Measurements from ENCODE around the gene ZNF431. TPM values are rescaled to one million over a fixed set of nuclear protein-coding genes. Genes with fewer than 3 reads are reported as not detected.
"Not testable (repeated sequence)": the region's sequence is repeated elsewhere in the genome, so short reads cannot be mapped to it uniquely, and the experiment has no call there.

Gene ZNF431
- total and polyA plus RNA-seq, 2 donors (not counting 3 experiments of a cell fraction or from before 2014, with no cell fraction given): 3.5 to 12.0 TPM

DNA sequence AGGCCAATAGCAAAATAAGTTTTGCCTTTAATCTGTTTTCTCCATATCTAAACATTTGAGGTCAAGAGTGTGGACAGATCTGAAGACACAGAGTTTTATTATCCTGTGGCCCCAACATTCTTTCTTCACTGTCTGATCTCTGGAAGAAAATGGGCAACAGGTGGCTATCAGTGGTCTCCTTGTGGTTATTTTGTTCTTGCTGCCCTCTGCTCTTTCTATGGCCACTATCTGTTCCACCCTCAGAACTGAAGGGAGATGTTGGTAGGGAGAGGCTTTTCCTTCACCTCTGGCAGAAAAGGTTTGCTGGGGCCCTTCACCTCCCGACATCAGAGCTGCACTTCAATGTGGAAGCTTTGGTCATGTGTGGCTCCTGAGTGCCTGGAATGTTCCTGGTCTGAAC lies 834 bp upstream of the ZNF431 start:
- FAIRE-seq; H3K9me3 ChIP-seq (replicated peaks; ENCODE audit: control insufficient read depth, insufficient read depth, low read length); dilution Hi-C loops (cut with MboI; ENCODE audit: extremely low pct_ligation_motif_present, low sequenced_read_pairs); POLR2A ChIA-PET; H3K9ac ChIP-seq (replicated peaks; ENCODE audit: extremely low read depth, insufficient read depth, low read length); DNase-seq (ENCODE audit: low read depth, low spot score); H4K20me1 ChIP-seq (replicated peaks; ENCODE audit: control insufficient read depth, extremely low read depth, insufficient read depth, low read length); H3K9me1 ChIP-seq (replicated peaks; ENCODE audit: control insufficient read depth, extremely low read depth, insufficient read depth, low read length); H3K36me3 ChIP-seq (ENCODE audit: control insufficient read depth in 2 of 2, extremely low read depth in 1 of 2, insufficient read depth in 2 of 2, low read length in 2 of 2); H3K27me3 ChIP-seq (ENCODE audit: control insufficient read depth in 2 of 2, insufficient read depth in 2 of 2, low read length in 2 of 2); H3K4me3 ChIP-seq (replicated peaks in 1 of 3; ENCODE audit: insufficient read depth in 1 of 3, low read depth in 1 of 3, low read length in 3 of 3); H3K4me2 ChIP-seq (ENCODE audit: insufficient read depth, low read length); H3K27ac ChIP-seq (ENCODE audit: insufficient read depth, low read depth, low read length); H3K4me1 ChIP-seq (ENCODE audit: control insufficient read depth, extremely low read depth, insufficient read depth, low read length); BruUV-seq (replicated peaks): not testable (repeated sequence)
- intact Hi-C loops (cut with micrococcal nuclease): loop anchor here (1.0 to 10.0 kb wide), 4 partner anchors 184 to 626 kb away; partner anchors contain the start of genes ZNF100, ZNF493, ZNF708 and ZNF85
- Histone ChIP-seq H3K79me2 (ENCODE audit: control insufficient read depth, insufficient read depth, low read length) (peaks cover 13% of the 10 kb centered on the region), H2AFZ (ENCODE audit: low read depth, low read length) (peak overlapping the region; percentile 24)
- CTCF ChIA-PET: interaction anchor here (1.1 kb wide), 1 partner anchor 9 kb away, joined by 3 read pairs; no protein-coding TSS in a partner anchor

DNA sequence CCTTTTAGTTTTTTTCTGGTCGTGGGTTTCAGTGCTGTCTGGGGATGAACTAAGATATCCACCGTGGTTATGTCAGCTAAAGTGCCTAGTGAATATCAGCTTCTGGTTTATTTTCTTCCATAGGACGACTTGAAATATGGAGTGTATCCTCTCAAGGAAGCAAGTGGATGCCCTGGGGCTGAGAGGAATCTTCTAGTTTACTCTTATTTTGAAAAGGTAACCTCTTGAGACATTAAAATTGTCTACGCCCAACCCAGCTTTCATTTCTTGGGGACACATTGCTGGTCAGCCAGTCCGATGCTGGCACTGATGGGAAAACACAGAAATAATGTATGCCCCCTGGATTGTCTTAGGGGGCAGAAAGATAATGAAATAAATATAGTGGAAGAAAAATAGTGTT lies 1.6 kb downstream of the ZNF431 start:
- no peak for DNase-seq (ENCODE audit: low read depth, low spot score)
- Histone ChIP-seq H3K27ac (ENCODE audit: insufficient read depth, low read depth, low read length) (no peak overlapping the region), H2AFZ (ENCODE audit: low read depth, low read length) (no peak overlapping the region), H3K9ac (replicated peaks; ENCODE audit: extremely low read depth, insufficient read depth, low read length) (no peak overlapping the region), H3K27me3 (ENCODE audit: control insufficient read depth in 2 of 2, insufficient read depth in 2 of 2, low read length in 2 of 2) (no peaks in the 10 kb centered on the region), H3K9me3 (replicated peaks; ENCODE audit: control insufficient read depth, insufficient read depth, low read length) (no peaks in the 10 kb centered on the region), H4K20me1 (replicated peaks; ENCODE audit: control insufficient read depth, extremely low read depth, insufficient read depth, low read length) (no peaks in the 10 kb centered on the region), H3K4me2 (ENCODE audit: insufficient read depth, low read length) (peak overlapping the region; percentile 94), H3K36me3 (ENCODE audit: control insufficient read depth in 2 of 2, extremely low read depth in 1 of 2, insufficient read depth in 2 of 2, low read length in 2 of 2) (peaks cover 0 to 2% of the 10 kb centered on the region in 2 experiments), H3K4me1 (ENCODE audit: control insufficient read depth, extremely low read depth, insufficient read depth, low read length) (peaks cover 5% of the 10 kb centered on the region), H3K4me3 (replicated peaks in 1 of 3; ENCODE audit: insufficient read depth in 1 of 3, low read depth in 1 of 3, low read length in 3 of 3) (no peak overlapping the region), H3K9me1 (replicated peaks; ENCODE audit: control insufficient read depth, extremely low read depth, insufficient read depth, low read length) (no peaks in the 10 kb centered on the region), H3K79me2 (ENCODE audit: control insufficient read depth, insufficient read depth, low read length) (peaks cover 13% of the 10 kb centered on the region)
- intact Hi-C loops (cut with micrococcal nuclease) (loop anchor here (2.0 to 10.0 kb wide), 4 partner anchors 123 to 624 kb away; partner anchors contain the start of genes ZNF100, ZNF430, ZNF493 and ZNF708), dilution Hi-C loops (cut with MboI; ENCODE audit: extremely low pct_ligation_motif_present, low sequenced_read_pairs) (no loop called here)
- ChIA-PET POLR2A (no interaction called here), CTCF (no interaction called here)
- no peak for TF ChIP-seq POLR2AphosphoS5 (IDR thresholded peaks at IDR 0.05; ENCODE audit: insufficient read depth, low read depth, low read length)
- TF ChIP-seq EZH2 (IDR thresholded peaks at IDR 0.05; ENCODE audit: borderline replicate concordance, low read depth, low read length, severe bottlenecking): no peak
- TF ChIP-seq FOS (IDR thresholded peaks at IDR 0.05; ENCODE audit: borderline replicate concordance, insufficient read depth, low read length): no peak
- TF ChIP-seq, protein P1, sequence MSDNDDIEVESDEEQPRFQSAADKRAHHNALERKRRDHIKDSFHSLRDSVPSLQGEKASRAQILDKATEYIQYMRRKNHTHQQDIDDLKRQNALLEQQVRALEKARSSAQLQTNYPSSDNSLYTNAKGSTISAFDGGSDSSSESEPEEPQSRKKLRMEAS (IDR thresholded peaks at IDR 0.05; ENCODE audit: insufficient read depth, insufficient read length): no peak
- no peak for TF ChIP-seq MYC (IDR thresholded peaks at IDR 0.05; ENCODE audit: low read depth, low read length)
- no peak for TF ChIP-seq JUN (IDR thresholded peaks at IDR 0.05; ENCODE audit: borderline replicate concordance, insufficient read depth, insufficient read length, low read depth)
- no peak for TF ChIP-seq POLR2A (IDR thresholded peaks at IDR 0.05; ENCODE audit: low read depth, low read length)
- TF ChIP-seq, protein P2, sequence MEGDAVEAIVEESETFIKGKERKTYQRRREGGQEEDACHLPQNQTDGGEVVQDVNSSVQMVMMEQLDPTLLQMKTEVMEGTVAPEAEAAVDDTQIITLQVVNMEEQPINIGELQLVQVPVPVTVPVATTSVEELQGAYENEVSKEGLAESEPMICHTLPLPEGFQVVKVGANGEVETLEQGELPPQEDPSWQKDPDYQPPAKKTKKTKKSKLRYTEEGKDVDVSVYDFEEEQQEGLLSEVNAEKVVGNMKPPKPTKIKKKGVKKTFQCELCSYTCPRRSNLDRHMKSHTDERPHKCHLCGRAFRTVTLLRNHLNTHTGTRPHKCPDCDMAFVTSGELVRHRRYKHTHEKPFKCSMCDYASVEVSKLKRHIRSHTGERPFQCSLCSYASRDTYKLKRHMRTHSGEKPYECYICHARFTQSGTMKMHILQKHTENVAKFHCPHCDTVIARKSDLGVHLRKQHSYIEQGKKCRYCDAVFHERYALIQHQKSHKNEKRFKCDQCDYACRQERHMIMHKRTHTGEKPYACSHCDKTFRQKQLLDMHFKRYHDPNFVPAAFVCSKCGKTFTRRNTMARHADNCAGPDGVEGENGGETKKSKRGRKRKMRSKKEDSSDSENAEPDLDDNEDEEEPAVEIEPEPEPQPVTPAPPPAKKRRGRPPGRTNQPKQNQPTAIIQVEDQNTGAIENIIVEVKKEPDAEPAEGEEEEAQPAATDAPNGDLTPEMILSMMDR (IDR thresholded peaks at IDR 0.05; ENCODE audit: extremely low read depth in 1 of 2, insufficient read depth in 1 of 2, low read depth in 1 of 2, low read length in 2 of 2): no peak
- TF ChIP-seq GATA2 (IDR thresholded peaks at IDR 0.05; ENCODE audit: insufficient read depth, insufficient read length, low read depth, low read length): no peak
- BruUV-seq (replicated peaks): no TSS peak
- FAIRE-seq: no peak

All from endothelial cell of umbilical vein (primary cell).